ENCODE results near the gene PI4K2A.

DNA sequence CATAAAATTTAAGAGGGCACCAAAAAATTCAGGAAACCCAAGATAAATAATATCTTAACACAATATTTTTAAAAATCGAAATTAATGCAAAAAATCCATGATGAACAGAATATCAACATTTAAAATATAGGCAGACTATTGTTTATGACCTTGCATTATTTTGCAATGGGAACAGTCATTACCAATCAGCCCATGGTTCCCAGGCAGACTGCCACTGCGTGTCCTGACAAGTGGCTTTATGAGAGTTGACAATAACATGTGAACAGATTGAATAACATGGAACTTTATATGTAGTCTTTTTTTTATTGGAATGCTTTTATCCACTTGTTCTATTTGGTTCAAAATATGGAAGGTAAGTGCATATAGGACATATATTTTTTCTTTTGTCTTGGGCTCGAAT lies 49.7 kb downstream of the PI4K2A start:
- TF ChIP-seq, protein P1, sequence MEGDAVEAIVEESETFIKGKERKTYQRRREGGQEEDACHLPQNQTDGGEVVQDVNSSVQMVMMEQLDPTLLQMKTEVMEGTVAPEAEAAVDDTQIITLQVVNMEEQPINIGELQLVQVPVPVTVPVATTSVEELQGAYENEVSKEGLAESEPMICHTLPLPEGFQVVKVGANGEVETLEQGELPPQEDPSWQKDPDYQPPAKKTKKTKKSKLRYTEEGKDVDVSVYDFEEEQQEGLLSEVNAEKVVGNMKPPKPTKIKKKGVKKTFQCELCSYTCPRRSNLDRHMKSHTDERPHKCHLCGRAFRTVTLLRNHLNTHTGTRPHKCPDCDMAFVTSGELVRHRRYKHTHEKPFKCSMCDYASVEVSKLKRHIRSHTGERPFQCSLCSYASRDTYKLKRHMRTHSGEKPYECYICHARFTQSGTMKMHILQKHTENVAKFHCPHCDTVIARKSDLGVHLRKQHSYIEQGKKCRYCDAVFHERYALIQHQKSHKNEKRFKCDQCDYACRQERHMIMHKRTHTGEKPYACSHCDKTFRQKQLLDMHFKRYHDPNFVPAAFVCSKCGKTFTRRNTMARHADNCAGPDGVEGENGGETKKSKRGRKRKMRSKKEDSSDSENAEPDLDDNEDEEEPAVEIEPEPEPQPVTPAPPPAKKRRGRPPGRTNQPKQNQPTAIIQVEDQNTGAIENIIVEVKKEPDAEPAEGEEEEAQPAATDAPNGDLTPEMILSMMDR (IDR thresholded peaks at IDR 0.05; ENCODE audit: poor library complexity, severe bottlenecking) = no peak
- no peak for TF ChIP-seq POLR2AphosphoS5 (IDR thresholded peaks at IDR 0.05)
- no peak for TF ChIP-seq SMC3 (conservative IDR thresholded peaks at IDR 0.05; ENCODE audit: poor library complexity)

Data from neural cell (in vitro differentiated cells).